Mucosa of descending colon (tissue), 3 donors: ENCODE data around the gene ZNF74. TPM values are rescaled to one million over a fixed set of nuclear protein-coding genes. Genes with fewer than 3 reads are reported as not detected.

Experiments used
- ATAC-seq: fragments of 200-7000 bp; cut with Tn5 transposase; one replicate; pipeline ENCODE4 v1.9.1; 2020; ENCODE audit warnings: mild to moderate bottlenecking, moderate library complexity
- DNase-seq, 3 donors: peaks; one replicate each; pipeline ENCODE4 v3.0.0-alpha.2; 2020
- H3K36me3 ChIP-seq: fragments of 200-600 bp; one replicate; pipeline ENCODE4 v1.8.0; 2021; ENCODE audit warnings: low read depth, mild to moderate bottlenecking
- H3K4me1 ChIP-seq: fragments of 200-600 bp; one replicate; pipeline ENCODE4 v1.8.0; 2021; ENCODE audit warnings: low read depth, mild to moderate bottlenecking
- H3K4me3 ChIP-seq: fragments of 200-600 bp; one replicate; pipeline ENCODE4 v1.8.0; 2021; ENCODE audit warnings: mild to moderate bottlenecking
- H3K9me3 ChIP-seq: fragments of 200-600 bp; one replicate; pipeline ENCODE4 v1.8.0; 2021; ENCODE audit warnings: mild to moderate bottlenecking
- CTCF ChIP-seq: fragments of 200-600 bp; IDR thresholded peaks from one replicate; pipeline ENCODE4 v1.8.0; 2022; ENCODE audit warnings: antibody characterized with exemption, mild to moderate bottlenecking
- intact Hi-C, 2 donors: fragments of 100-400 bp; cut with DNase I in 1 of 2; cut with micrococcal nuclease in 1 of 2; formaldehyde crosslinking; loops; one replicate each; pipeline versions ENCODE4 v1.11.0 to v1.11.1; 2022; cut with DNase I, micrococcal nuclease
- total RNA-seq, 3 donors: library from RNA; stranded (reverse); fragmentation: NEBNext Ultra II Directional in 2 of 3; extraction: Animal tissue kit (Norgen Biotek cat#: 25700) in 2 of 3; gene quantifications; one replicate each; pipeline versions ENCODE4 v1.2.1 to v1.2.4, GENCODE V29; 2021 to 2023
- donor health status: DM: no; HTN: no; CAD: no; lungs with moderate emphysema.
- donor health status: DM: no; HTN: no; CAD: no.
- donor health status: DM: no; HTN: yes; CAD: no.

The ZNF74 gene
- total RNA-seq, 3 donors from 2014 or later = 4.2 to 14.4 (median 4.8) TPM

- no peak for TF ChIP-seq CTCF
- intact Hi-C loops = no loop called here
- no peak overlapping the region for H3K4me3 ChIP-seq
- no peak for ATAC-seq
- no peaks in the 10 kb centered on the region for H3K9me3 ChIP-seq
- no peaks in the 10 kb centered on the region for H3K36me3 ChIP-seq
- peaks cover 30% of the 10 kb centered on the region for H3K4me1 ChIP-seq
- no peak for DNase-seq
Measured at GRCh38 chr22:20434773-20435172, 40.8 kb downstream of the ZNF74 start.

DNA sequence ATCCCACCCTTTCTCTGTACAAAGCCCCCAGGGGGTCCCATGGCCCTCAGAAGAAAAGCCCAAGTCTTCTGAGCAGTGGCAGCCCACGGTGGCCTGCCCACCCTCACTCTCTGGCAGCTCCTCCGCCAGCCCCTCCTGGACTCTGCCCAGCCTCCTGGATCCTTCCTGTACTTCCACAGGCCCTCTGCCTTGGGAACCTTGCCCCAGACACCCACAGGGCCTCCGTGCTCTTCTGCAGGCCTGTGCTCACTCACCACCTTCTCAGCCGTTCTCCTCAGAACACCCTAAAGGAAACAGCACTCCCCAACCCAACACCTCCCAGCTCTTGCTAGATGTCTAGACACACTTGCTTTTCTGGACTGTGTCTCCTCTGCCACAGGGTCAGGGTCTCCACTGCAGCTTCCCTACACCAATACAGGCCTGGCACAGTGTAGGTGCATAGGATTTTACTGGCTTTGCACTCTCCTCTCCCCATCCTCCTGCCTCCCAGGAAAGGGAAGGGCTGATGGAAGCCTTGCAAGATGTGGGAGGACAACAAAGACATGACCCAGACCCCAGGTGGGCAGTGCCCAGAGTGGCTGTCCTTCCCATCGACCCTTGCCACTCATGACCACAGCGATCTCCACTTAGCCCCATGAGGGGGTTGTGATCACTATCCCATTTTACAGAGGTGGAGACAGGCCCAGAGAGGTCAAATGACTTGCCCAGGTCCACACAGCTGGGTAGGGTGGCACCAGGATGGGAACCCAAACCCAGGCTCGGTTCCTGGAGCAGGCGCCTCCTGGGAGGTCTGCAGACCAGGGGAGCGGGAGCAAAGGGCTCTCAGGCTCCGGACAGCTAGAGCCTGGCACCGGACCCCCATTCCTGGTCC, 41.7 kb downstream of the ZNF74 start:
- Histone ChIP-seq H3K4me3 (no peak overlapping the region), H3K9me3 (no peaks in the 10 kb centered on the region), H3K36me3 (no peaks in the 10 kb centered on the region), H3K4me1 (peaks cover 21% of the 10 kb centered on the region)
- ATAC-seq (no peak), DNase-seq (peak in 1 of 3 donors; percentile 33)
- intact Hi-C loops = no loop called here
- no peak for TF ChIP-seq CTCF

DNA sequence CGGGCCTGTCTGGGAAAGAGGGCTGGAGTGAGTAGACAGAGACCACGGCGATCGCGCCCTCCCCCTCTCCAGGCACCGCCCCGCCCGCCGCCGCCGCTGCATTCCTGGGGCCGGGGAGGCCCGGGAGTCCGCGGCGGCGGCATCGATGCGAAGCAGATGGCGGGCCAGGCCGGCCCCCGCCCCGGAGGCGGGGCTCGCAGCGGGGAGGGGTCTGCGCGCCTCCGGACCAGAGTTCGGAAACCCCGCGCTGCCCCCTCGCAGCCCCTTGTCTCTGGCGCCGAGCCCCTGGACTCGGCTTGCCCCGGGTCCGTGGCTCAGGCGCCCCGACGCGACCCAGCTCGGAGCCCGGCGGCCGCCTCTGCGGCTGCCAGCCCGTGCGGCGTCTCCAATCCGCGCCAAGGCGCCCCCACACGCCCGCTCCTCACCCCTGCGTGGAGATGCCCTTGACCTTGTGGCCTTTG, 42.4 kb downstream of the ZNF74 start:
- DNase-seq = peak in 1 of 3 donors; percentile 44
- H3K9me3 ChIP-seq = no peaks in the 10 kb centered on the region
- intact Hi-C loops = no loop called here
- TF ChIP-seq CTCF = no peak
- no peak overlapping the region for H3K4me3 ChIP-seq
- ATAC-seq = peak; percentile 22
- H3K4me1 ChIP-seq = peaks cover 15% of the 10 kb centered on the region
- no peaks in the 10 kb centered on the region for H3K36me3 ChIP-seq

DNA sequence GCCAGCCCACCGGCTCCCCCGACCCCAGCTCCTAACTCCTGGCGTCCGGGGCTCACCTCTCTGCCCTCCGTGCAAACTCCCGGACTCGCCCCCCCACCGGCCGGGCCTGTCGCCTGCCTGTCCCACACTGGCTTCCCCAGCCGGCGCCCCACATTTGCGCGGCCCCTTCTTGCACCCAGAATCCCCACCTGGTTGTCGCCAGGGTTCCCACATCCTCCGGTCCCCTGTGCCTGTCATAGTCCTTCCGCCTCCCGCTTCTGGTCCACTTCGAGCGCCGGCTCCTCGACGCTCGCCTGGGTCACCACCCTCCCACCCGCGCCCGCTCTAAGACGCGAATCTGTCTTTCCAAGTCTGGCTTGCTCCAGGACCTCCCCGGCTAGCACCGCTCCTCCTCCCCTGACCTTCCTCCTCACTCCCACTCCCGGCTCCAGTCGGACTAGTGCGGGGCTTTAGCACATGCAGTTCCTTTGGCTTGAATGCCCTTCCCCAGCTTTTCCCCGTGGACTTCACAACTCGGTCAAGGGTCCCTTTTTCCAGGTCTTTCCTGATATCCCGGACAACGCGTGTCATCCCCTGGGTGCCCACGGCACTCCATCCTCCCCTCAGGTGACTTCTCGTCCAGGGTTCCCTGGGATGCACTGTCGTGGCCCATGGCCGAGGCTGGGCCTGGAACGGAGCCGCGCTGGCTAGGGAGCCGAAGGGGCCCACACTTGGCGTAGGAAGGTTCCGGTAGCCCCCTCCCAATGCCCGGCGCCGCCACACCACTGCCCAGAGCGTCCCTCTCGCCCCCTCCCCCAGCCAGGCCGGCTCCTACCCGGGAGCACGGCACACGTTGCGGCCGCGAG, 43.0 kb downstream of the ZNF74 start:
- Histone ChIP-seq H3K36me3 (no peaks in the 10 kb centered on the region), H3K9me3 (no peaks in the 10 kb centered on the region), H3K4me1 (peaks cover 13% of the 10 kb centered on the region), H3K4me3 (peak overlapping the region; percentile 6)
- no peak for TF ChIP-seq CTCF
- peak; percentile 12 for ATAC-seq
- intact Hi-C loops = no loop called here
- peak in 2 of 3 donors; percentile 34 to 53 for DNase-seq

- Histone ChIP-seq H3K4me1 (peaks cover 13% of the 10 kb centered on the region), H3K9me3 (no peaks in the 10 kb centered on the region), H3K36me3 (no peaks in the 10 kb centered on the region), H3K4me3 (peak within 1 kb of the TSS; percentile 6)
- ATAC-seq (peak; percentile 36), DNase-seq (peak; percentile 33 to 58 (median 49))
- intact Hi-C loops = no loop called here
- TF ChIP-seq CTCF = no peak
Measured at GRCh38 chr22:20437613-20438426, 43.9 kb downstream of the ZNF74 start, which contains the start of gene SCARF2. TSS of gene SCARF2 (minus strand) at chr22:20437825. CDS start at chr22:20437754, 71 bp downstream.
